Hair follicle dermal papilla cell (primary cell): Measurements from ENCODE around the gene MFAP4. TPM values are rescaled to one million over a fixed set of nuclear protein-coding genes. Genes with fewer than 3 reads are reported as not detected.

Experiments used
- small RNA-seq: library from RNA; depleted of rRNA; stranded (forward); fragments of <200 nt; gene quantifications from one replicate; pipeline ENCODE3, GENCODE V24; 2012
- total RNA-seq: library from RNA; depleted of rRNA; stranded (reverse); fragments of >200 nt; gene quantifications from 2 replicates; pipeline ENCODE4 v1.2.3, GENCODE V29; 2012

MFAP4 gene
- 97.8 and 132 TPM in 2 replicates for total RNA-seq

GRCh38 chr17:19386974-19387920 lies at the start of gene MFAP4:
MFAP4 (minus strand) TSS chr17:19387190; CDS start chr17:19387155, 35 bp downstream.

GRCh38 chr17:19410875-19411620 lies 24.1 kb upstream of the MFAP4 start, which contains the start of gene RNF112:
RNF112 (plus strand) TSS chr17:19411232; CDS start chr17:19411409, 177 bp downstream.

GRCh38 chr17:19378416-19379360 lies 8.3 kb downstream of the MFAP4 start, which contains the start of gene MAPK7:
MAPK7 (plus strand) TSS chr17:19378498; CDS start chr17:19378901, 403 bp downstream.

GRCh38 chr17:19362277-19363113 lies 24.5 kb downstream of the MFAP4 start, which contains the start of gene B9D1:
B9D1 (minus strand) TSS chr17:19362723; CDS start chr17:19362569, 154 bp downstream.

Small RNA genes within 50 kb of the gene (small RNA-seq; reads per million reads assigned to genes)
- gene MIR1180: 7.3 reads per million, percentile 86 among the genes with 10 or more reads in this experiment
- gene RF00537: not detected

Other genes starting within 250 kb of the MFAP4 start
- gene EPN2, start 149.8 kb downstream of the MFAP4 start, total RNA-seq: 23.2 and 28.1 TPM in 2 replicates
- gene B9D1, start 24.5 kb downstream of the MFAP4 start, total RNA-seq: 31.2 and 39.3 TPM in 2 replicates
- 38.5 and 39.2 TPM in 2 replicates for gene MAPK7, start 8.7 kb downstream of the MFAP4 start, total RNA-seq
- 4.0 and 9.1 TPM in 2 replicates for gene RNF112, start 24.0 kb upstream of the MFAP4 start, total RNA-seq
- 4.3 and 5.2 TPM in 2 replicates for gene SLC47A1, start 146.7 kb upstream of the MFAP4 start, total RNA-seq